Measurements from ENCODE around the gene CERK. TPM values are rescaled to one million over a fixed set of nuclear protein-coding genes. Genes with fewer than 3 reads are reported as not detected.

CERK gene
- total and polyA plus RNA-seq, 2 of the 13 experiments (the other 11 are each of a cell fraction or from before 2014, with no cell fraction given) = 40.3 to 41.9 TPM

DNA sequence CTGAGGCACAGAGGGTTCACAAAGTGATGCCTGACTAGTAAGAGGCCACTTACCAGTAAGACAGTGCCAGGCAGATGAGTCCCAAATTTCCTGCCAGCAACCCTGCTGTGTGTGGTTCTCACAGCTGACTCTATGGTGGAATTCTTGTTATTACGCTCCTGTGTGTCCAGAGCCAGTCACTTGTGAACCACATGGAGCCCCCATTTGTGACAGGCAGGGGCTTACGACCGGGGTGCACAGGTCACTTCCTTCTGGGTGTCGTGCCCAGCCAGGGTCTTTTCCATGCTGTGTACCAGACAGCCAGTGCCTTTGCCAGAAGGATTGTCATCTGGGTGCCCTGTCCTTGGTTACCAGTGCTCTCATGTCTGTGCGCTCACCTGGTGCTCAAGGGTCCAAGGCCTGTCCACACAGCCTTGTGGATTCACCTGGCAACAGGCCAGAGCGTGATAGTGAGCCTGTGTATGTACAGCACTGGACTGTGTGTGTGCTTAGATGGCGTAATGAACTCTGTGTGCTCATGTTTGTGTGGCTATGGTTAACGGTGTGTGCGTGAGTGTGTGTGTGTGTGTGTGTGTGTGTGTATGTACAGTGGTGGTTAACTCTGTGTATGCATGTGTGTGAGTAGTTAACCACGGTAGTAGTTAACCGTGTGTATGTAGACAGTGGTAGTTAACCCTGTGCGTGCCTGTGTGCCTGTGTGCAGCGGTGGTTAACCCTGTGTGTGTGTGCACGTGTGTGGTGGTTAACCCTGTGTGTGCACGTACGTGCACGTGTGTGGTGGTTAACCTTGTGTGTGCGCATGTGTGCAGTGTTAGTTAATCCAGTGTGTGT is 99.2 kb downstream of the CERK start (continued):
- TF ChIP-seq, protein P1, sequence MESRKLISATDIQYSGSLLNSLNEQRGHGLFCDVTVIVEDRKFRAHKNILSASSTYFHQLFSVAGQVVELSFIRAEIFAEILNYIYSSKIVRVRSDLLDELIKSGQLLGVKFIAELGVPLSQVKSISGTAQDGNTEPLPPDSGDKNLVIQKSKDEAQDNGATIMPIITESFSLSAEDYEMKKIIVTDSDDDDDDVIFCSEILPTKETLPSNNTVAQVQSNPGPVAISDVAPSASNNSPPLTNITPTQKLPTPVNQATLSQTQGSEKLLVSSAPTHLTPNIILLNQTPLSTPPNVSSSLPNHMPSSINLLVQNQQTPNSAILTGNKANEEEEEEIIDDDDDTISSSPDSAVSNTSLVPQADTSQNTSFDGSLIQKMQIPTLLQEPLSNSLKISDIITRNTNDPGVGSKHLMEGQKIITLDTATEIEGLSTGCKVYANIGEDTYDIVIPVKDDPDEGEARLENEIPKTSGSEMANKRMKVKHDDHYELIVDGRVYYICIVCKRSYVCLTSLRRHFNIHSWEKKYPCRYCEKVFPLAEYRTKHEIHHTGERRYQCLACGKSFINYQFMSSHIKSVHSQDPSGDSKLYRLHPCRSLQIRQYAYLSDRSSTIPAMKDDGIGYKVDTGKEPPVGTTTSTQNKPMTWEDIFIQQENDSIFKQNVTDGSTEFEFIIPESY (CRISPR knock-in tag; IDR thresholded peaks at IDR 0.05) = peak; percentile 97
- peak; percentile 99 for TF ChIP-seq SALL1 (CRISPR knock-in tag; IDR thresholded peaks at IDR 0.05)
- TF ChIP-seq TEF (CRISPR knock-in tag; IDR thresholded peaks at IDR 0.05) = no peak
- TF ChIP-seq PTBP1 (IDR thresholded peaks at IDR 0.05; ENCODE audit: low read depth, low read length, poor library complexity, severe bottlenecking) = no peak
- peak; percentile 93 for TF ChIP-seq HOXA3 (CRISPR knock-in tag; IDR thresholded peaks at IDR 0.05)
- no peak for TF ChIP-seq SATB2 (CRISPR knock-in tag; IDR thresholded peaks at IDR 0.05)
- TF ChIP-seq AGO1 (IDR thresholded peaks at IDR 0.05; ENCODE audit: low read depth, low read length, poor library complexity, severe bottlenecking) = no peak
- TF ChIP-seq, protein P2, sequence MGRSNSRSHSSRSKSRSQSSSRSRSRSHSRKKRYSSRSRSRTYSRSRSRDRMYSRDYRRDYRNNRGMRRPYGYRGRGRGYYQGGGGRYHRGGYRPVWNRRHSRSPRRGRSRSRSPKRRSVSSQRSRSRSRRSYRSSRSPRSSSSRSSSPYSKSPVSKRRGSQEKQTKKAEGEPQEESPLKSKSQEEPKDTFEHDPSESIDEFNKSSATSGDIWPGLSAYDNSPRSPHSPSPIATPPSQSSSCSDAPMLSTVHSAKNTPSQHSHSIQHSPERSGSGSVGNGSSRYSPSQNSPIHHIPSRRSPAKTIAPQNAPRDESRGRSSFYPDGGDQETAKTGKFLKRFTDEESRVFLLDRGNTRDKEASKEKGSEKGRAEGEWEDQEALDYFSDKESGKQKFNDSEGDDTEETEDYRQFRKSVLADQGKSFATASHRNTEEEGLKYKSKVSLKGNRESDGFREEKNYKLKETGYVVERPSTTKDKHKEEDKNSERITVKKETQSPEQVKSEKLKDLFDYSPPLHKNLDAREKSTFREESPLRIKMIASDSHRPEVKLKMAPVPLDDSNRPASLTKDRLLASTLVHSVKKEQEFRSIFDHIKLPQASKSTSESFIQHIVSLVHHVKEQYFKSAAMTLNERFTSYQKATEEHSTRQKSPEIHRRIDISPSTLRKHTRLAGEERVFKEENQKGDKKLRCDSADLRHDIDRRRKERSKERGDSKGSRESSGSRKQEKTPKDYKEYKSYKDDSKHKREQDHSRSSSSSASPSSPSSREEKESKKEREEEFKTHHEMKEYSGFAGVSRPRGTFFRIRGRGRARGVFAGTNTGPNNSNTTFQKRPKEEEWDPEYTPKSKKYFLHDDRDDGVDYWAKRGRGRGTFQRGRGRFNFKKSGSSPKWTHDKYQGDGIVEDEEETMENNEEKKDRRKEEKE (IDR thresholded peaks at IDR 0.05) = no peak
- TF ChIP-seq ZNF605 (CRISPR knock-in tag; IDR thresholded peaks at IDR 0.05) = no peak
- no peak for TF ChIP-seq ZNF260 (CRISPR knock-in tag; IDR thresholded peaks at IDR 0.05; ENCODE audit: borderline replicate concordance, low read depth)
- TF ChIP-seq MZF1 (CRISPR knock-in tag; IDR thresholded peaks at IDR 0.05; ENCODE audit: borderline replicate concordance) = no peak
- no peak for TF ChIP-seq NFE2 (CRISPR knock-in tag; IDR thresholded peaks at IDR 0.05)
- TF ChIP-seq KDM5B (CRISPR knock-in tag; IDR thresholded peaks at IDR 0.05; ENCODE audit: borderline replicate concordance) = peak; percentile 59; the same call in 1 of the 2 replicates
- TF ChIP-seq ATRX (CRISPR knock-in tag; IDR thresholded peaks at IDR 0.05; ENCODE audit: borderline replicate concordance) = no peak
- TF ChIP-seq ZNF674 (CRISPR knock-in tag; IDR thresholded peaks at IDR 0.05; ENCODE audit: low read depth) = no peak
- no peak for TF ChIP-seq HNRNPH1 (optimal IDR thresholded peaks at IDR 0.05; ENCODE audit: low read depth, low read length)
- no peak for TF ChIP-seq ZBTB46 (CRISPR knock-in tag; IDR thresholded peaks at IDR 0.05; ENCODE audit: borderline replicate concordance)
- 0 out of 2 replicates have a peak, but pooled peaks have one; percentile 50 for TF ChIP-seq ZNF296 (CRISPR knock-in tag; conservative IDR thresholded peaks at IDR 0.05)
- TF ChIP-seq, protein P3, sequence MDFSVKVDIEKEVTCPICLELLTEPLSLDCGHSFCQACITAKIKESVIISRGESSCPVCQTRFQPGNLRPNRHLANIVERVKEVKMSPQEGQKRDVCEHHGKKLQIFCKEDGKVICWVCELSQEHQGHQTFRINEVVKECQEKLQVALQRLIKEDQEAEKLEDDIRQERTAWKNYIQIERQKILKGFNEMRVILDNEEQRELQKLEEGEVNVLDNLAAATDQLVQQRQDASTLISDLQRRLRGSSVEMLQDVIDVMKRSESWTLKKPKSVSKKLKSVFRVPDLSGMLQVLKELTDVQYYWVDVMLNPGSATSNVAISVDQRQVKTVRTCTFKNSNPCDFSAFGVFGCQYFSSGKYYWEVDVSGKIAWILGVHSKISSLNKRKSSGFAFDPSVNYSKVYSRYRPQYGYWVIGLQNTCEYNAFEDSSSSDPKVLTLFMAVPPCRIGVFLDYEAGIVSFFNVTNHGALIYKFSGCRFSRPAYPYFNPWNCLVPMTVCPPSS (IDR thresholded peaks at IDR 0.05) = no peak
- peak; percentile 77; the same call in 1 of the 2 replicates for TF ChIP-seq FOXC1 (CRISPR knock-in tag; IDR thresholded peaks at IDR 0.05; ENCODE audit: borderline replicate concordance)

Measured in HepG2 (cell line).